ENCODE data around the gene HADHA. TPM values are rescaled to one million over a fixed set of nuclear protein-coding genes. Genes with fewer than 3 reads are reported as not detected.

The HADHA gene
- polyA plus RNA-seq, 1 of the 3 experiments (the other 2 are of a cell fraction) = 64.3 TPM

DNA sequence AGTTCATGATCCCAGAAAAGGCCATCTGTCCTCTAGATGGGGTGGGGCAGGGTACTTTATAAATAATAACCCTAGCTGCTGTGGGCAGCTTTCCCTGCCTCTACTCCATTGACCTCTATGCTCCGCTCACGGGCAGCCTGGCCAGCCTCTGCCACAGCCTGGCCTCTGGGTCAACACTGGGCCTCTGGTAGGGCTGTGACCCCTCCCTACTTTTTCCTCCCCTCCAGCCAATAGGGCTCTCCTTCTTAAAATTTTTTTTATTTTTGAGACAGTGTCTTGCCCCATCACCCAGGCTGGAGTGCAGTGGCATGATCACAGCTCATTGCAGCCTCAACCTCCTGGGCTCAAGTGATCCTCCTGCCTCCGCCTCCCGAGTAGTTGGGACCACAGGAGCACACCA lies 75.6 kb downstream of the HADHA start:
- H2AFZ ChIP-seq (ENCODE audit: low read depth) = no peak overlapping the region
- H3F3A ChIP-seq (replicated peaks; ENCODE audit: insufficient read depth) = no peaks in the 10 kb centered on the region
- no peaks in the 10 kb centered on the region for H3K27me3 ChIP-seq (ENCODE audit: insufficient read depth)
- H3K9me3 ChIP-seq = no peaks in the 10 kb centered on the region
- H4K20me1 ChIP-seq (ENCODE audit: insufficient read depth) = no peaks in the 10 kb centered on the region
- DNase-seq = no peak
- H3K79me2 ChIP-seq (ENCODE audit: insufficient read depth) = no peaks in the 10 kb centered on the region
- no peak overlapping the region for H3K4me3 ChIP-seq (ENCODE audit: low read depth in 2 of 2, low read length in 1 of 2)
- ChIA-PET CTCF (interaction anchor here (0.8 to 1.6 kb wide), 2 partner anchors 32 to 163 kb away, joined by 3 to 4 read pairs; no protein-coding TSS in a partner anchor), POLR2A (no interaction called here)
- no peak overlapping the region for H3K4me2 ChIP-seq
- no peaks in the 10 kb centered on the region for H3K36me3 ChIP-seq (replicated peaks in 1 of 2; ENCODE audit: control insufficient read depth in 1 of 2, insufficient read depth in 2 of 2, low read length in 1 of 2)
- H3K9me2 ChIP-seq = no peaks in the 10 kb centered on the region
- H3K4me1 ChIP-seq (ENCODE audit: control insufficient read depth in 1 of 2, insufficient read depth in 2 of 2, low read depth in 1 of 2, low read length in 1 of 2) = peaks cover 0 to 2% of the 10 kb centered on the region in 2 experiments; a peak in 1 of 4 replicates
- H3K9ac ChIP-seq = no peak overlapping the region
- TF ChIP-seq, protein P1, sequence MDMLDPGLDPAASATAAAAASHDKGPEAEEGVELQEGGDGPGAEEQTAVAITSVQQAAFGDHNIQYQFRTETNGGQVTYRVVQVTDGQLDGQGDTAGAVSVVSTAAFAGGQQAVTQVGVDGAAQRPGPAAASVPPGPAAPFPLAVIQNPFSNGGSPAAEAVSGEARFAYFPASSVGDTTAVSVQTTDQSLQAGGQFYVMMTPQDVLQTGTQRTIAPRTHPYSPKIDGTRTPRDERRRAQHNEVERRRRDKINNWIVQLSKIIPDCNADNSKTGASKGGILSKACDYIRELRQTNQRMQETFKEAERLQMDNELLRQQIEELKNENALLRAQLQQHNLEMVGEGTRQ (IDR thresholded peaks at IDR 0.05; ENCODE audit: borderline replicate concordance, low read depth, low read length) = no peak
- TF ChIP-seq SIN3A (IDR thresholded peaks at IDR 0.05; ENCODE audit: borderline replicate concordance, low read depth, low read length) (no peak), FOXJ3 (CRISPR knock-in tag; IDR thresholded peaks at IDR 0.05) (no peak), SMC3 (IDR thresholded peaks at IDR 0.05; ENCODE audit: low read depth, low read length) (no peak), EZH2phosphoT487 (IDR thresholded peaks at IDR 0.05; ENCODE audit: borderline replicate concordance, low read depth) (no peak), TAF1 (IDR thresholded peaks at IDR 0.05; ENCODE audit: borderline replicate concordance, low read depth, low read length) (no peak), JUND (IDR thresholded peaks at IDR 0.05) (no peak), RAD21 (IDR thresholded peaks at IDR 0.05; ENCODE audit: low read length) (no peak), TEAD4 (IDR thresholded peaks at IDR 0.05; ENCODE audit: borderline replicate concordance, insufficient read depth) (no peak), POLR2AphosphoS5 (IDR thresholded peaks at IDR 0.05; ENCODE audit: low read depth, low read length) (no peak), GATA2 (CRISPR knock-in tag; IDR thresholded peaks at IDR 0.05) (no peak), GABPA (IDR thresholded peaks at IDR 0.05; ENCODE audit: low read depth) (no peak), NRF1 (IDR thresholded peaks at IDR 0.05; ENCODE audit: low read depth, low read length) (no peak), RFX5 (IDR thresholded peaks at IDR 0.05; ENCODE audit: low read length) (no peak), RCOR1 (IDR thresholded peaks at IDR 0.05; ENCODE audit: low read length) (no peak)
- TF ChIP-seq, protein P2, sequence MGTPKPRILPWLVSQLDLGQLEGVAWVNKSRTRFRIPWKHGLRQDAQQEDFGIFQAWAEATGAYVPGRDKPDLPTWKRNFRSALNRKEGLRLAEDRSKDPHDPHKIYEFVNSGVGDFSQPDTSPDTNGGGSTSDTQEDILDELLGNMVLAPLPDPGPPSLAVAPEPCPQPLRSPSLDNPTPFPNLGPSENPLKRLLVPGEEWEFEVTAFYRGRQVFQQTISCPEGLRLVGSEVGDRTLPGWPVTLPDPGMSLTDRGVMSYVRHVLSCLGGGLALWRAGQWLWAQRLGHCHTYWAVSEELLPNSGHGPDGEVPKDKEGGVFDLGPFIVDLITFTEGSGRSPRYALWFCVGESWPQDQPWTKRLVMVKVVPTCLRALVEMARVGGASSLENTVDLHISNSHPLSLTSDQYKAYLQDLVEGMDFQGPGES (IDR thresholded peaks at IDR 0.05; ENCODE audit: low read depth, low read length) = no peak
- TF ChIP-seq, protein P3, sequence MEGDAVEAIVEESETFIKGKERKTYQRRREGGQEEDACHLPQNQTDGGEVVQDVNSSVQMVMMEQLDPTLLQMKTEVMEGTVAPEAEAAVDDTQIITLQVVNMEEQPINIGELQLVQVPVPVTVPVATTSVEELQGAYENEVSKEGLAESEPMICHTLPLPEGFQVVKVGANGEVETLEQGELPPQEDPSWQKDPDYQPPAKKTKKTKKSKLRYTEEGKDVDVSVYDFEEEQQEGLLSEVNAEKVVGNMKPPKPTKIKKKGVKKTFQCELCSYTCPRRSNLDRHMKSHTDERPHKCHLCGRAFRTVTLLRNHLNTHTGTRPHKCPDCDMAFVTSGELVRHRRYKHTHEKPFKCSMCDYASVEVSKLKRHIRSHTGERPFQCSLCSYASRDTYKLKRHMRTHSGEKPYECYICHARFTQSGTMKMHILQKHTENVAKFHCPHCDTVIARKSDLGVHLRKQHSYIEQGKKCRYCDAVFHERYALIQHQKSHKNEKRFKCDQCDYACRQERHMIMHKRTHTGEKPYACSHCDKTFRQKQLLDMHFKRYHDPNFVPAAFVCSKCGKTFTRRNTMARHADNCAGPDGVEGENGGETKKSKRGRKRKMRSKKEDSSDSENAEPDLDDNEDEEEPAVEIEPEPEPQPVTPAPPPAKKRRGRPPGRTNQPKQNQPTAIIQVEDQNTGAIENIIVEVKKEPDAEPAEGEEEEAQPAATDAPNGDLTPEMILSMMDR (IDR thresholded peaks at IDR 0.05) = no peak
- TF ChIP-seq, protein P4, sequence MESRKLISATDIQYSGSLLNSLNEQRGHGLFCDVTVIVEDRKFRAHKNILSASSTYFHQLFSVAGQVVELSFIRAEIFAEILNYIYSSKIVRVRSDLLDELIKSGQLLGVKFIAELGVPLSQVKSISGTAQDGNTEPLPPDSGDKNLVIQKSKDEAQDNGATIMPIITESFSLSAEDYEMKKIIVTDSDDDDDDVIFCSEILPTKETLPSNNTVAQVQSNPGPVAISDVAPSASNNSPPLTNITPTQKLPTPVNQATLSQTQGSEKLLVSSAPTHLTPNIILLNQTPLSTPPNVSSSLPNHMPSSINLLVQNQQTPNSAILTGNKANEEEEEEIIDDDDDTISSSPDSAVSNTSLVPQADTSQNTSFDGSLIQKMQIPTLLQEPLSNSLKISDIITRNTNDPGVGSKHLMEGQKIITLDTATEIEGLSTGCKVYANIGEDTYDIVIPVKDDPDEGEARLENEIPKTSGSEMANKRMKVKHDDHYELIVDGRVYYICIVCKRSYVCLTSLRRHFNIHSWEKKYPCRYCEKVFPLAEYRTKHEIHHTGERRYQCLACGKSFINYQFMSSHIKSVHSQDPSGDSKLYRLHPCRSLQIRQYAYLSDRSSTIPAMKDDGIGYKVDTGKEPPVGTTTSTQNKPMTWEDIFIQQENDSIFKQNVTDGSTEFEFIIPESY (IDR thresholded peaks at IDR 0.05; ENCODE audit: borderline replicate concordance, low read depth) = no peak
- TF ChIP-seq, protein P5, sequence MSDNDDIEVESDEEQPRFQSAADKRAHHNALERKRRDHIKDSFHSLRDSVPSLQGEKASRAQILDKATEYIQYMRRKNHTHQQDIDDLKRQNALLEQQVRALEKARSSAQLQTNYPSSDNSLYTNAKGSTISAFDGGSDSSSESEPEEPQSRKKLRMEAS (IDR thresholded peaks at IDR 0.05; ENCODE audit: low read depth) = no peak
- TF ChIP-seq, protein P6, sequence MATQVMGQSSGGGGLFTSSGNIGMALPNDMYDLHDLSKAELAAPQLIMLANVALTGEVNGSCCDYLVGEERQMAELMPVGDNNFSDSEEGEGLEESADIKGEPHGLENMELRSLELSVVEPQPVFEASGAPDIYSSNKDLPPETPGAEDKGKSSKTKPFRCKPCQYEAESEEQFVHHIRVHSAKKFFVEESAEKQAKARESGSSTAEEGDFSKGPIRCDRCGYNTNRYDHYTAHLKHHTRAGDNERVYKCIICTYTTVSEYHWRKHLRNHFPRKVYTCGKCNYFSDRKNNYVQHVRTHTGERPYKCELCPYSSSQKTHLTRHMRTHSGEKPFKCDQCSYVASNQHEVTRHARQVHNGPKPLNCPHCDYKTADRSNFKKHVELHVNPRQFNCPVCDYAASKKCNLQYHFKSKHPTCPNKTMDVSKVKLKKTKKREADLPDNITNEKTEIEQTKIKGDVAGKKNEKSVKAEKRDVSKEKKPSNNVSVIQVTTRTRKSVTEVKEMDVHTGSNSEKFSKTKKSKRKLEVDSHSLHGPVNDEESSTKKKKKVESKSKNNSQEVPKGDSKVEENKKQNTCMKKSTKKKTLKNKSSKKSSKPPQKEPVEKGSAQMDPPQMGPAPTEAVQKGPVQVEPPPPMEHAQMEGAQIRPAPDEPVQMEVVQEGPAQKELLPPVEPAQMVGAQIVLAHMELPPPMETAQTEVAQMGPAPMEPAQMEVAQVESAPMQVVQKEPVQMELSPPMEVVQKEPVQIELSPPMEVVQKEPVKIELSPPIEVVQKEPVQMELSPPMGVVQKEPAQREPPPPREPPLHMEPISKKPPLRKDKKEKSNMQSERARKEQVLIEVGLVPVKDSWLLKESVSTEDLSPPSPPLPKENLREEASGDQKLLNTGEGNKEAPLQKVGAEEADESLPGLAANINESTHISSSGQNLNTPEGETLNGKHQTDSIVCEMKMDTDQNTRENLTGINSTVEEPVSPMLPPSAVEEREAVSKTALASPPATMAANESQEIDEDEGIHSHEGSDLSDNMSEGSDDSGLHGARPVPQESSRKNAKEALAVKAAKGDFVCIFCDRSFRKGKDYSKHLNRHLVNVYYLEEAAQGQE (IDR thresholded peaks at IDR 0.05; ENCODE audit: low read depth, low read length) = no peak
- H3K27ac ChIP-seq (ENCODE audit: low read depth in 2 of 2, low read length in 1 of 2) = no peak overlapping the region
- WGBS (ENCODE audit: low lambda C conversion rate) = 98% methylated on average over 4 of the region's 4 CpGs

All from SK-N-SH (cell line).